ENCODE measurements around the gene CREG2.

Gene CREG2

GRCh38 chr2:101371636-101372035, 15.7 kb downstream of the CREG2 start:
- H3K9me3 Mint-ChIP-seq (ENCODE audit: low read depth): no peaks in the 10 kb centered on the region
- no peak overlapping the region for H3K4me3 Mint-ChIP-seq
- H3K27ac Mint-ChIP-seq: no peak overlapping the region
- H3K36me3 Mint-ChIP-seq: peaks cover 2% of the 10 kb centered on the region
- H3K27me3 Mint-ChIP-seq: no peaks in the 10 kb centered on the region
- H3K4me1 Mint-ChIP-seq (ENCODE audit: low read depth): peaks cover 3% of the 10 kb centered on the region

DNA sequence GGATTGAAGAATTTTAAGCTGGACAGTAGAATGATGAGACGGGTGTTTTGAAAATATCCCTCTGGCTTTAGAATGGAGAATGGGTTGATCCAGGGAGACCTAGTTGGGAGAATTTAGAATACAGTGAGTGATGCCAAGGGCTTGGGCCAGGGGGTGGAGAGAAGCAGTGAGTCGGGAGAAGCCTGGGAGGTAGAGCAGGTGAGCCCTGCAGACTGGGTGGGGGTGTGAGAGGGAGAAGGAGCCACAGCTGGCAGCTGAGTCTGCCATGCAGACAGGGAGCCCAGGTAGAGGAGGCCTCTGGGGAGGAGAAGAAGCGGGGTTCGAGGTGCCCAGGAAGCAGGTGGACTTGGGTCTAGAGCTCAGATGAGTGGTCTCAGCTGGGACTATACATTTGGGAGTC, 18.2 kb downstream of the CREG2 start:
- H3K27ac Mint-ChIP-seq: no peak overlapping the region
- H3K4me3 Mint-ChIP-seq: no peak overlapping the region

GRCh38 chr2:101368376-101368775, 18.9 kb downstream of the CREG2 start:
- peaks cover 2% of the 10 kb centered on the region for H3K36me3 Mint-ChIP-seq
- no peaks in the 10 kb centered on the region for H3K4me1 Mint-ChIP-seq (ENCODE audit: low read depth)
- H3K4me3 Mint-ChIP-seq: no peak overlapping the region
- no peaks in the 10 kb centered on the region for H3K27me3 Mint-ChIP-seq
- H3K27ac Mint-ChIP-seq: no peak overlapping the region
- H3K9me3 Mint-ChIP-seq (ENCODE audit: low read depth): no peaks in the 10 kb centered on the region

More for the DNA sequence above, 18.2 kb downstream of the CREG2 start:
- Mint-ChIP-seq H3K4me1 (ENCODE audit: low read depth) (no peaks in the 10 kb centered on the region), H3K9me3 (ENCODE audit: low read depth) (no peaks in the 10 kb centered on the region), H3K27me3 (no peaks in the 10 kb centered on the region), H3K36me3 (peaks cover 2% of the 10 kb centered on the region)

GRCh38 chr2:101367508-101367907, 19.8 kb downstream of the CREG2 start:
- Mint-ChIP-seq H3K27ac (no peak overlapping the region), H3K4me1 (ENCODE audit: low read depth) (peaks cover 1% of the 10 kb centered on the region), H3K4me3 (no peak overlapping the region), H3K27me3 (no peaks in the 10 kb centered on the region), H3K36me3 (no peaks in the 10 kb centered on the region), H3K9me3 (ENCODE audit: low read depth) (no peaks in the 10 kb centered on the region)

GRCh38 chr2:101364878-101365277, 22.4 kb downstream of the CREG2 start:
- no peaks in the 10 kb centered on the region for H3K9me3 Mint-ChIP-seq (ENCODE audit: low read depth)
- no peaks in the 10 kb centered on the region for H3K27me3 Mint-ChIP-seq
- no peaks in the 10 kb centered on the region for H3K36me3 Mint-ChIP-seq
- no peak overlapping the region for H3K4me3 Mint-ChIP-seq
- H3K4me1 Mint-ChIP-seq (ENCODE audit: low read depth): peaks cover 21% of the 10 kb centered on the region
- no peak overlapping the region for H3K27ac Mint-ChIP-seq

- no peak overlapping the region for H3K27ac Mint-ChIP-seq
- no peaks in the 10 kb centered on the region for H3K9me3 Mint-ChIP-seq (ENCODE audit: low read depth)
- no peaks in the 10 kb centered on the region for H3K27me3 Mint-ChIP-seq
- H3K4me1 Mint-ChIP-seq (ENCODE audit: low read depth): peaks cover 21% of the 10 kb centered on the region
- no peaks in the 10 kb centered on the region for H3K36me3 Mint-ChIP-seq
- H3K4me3 Mint-ChIP-seq: no peak overlapping the region
Observed at GRCh38 chr2:101362777-101363176, 24.5 kb downstream of the CREG2 start.

DNA sequence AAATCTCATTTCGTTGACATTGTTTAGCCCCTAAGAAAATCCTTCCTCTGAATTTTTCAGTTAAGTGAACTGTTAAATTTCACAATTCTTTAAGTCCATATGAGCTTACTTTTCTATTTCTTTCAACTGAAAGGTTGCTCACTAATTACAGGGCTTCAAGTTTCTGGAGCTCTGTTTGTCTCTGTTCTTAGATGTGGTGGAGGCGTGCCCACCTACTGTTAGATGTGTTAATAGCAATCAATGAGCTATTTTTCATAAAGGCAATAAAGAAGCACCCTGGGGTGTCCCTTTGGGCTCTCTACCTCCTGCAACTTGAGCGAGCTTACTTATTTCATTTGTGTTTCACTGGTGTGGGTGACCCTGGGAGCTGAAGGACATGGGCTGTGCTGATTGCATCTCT, 25.0 kb downstream of the CREG2 start:
- Mint-ChIP-seq H3K9me3 (ENCODE audit: low read depth) (no peaks in the 10 kb centered on the region), H3K4me3 (no peak overlapping the region)

DNA sequence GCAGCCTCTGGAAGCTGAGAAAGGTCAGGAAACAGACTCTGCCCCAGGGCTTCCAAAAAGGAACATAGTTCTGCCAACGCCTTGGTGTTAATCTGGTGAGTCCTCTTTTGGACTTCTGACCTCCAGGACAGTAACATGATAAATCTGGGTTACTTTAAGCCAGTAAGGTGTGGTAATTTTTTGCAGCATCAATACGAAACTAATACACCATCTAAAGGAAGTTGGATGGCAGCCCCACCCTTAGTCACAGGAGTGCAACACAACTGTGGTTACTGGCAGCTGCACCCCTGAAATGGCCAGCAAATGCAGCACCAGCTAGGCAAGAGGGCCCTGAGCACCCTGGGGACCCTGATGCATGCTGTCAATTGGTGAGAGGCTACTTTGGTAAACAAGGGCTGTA, 25.8 kb downstream of the CREG2 start:
- no peaks in the 10 kb centered on the region for H3K27me3 Mint-ChIP-seq
- H3K36me3 Mint-ChIP-seq: no peaks in the 10 kb centered on the region
- H3K27ac Mint-ChIP-seq: no peak overlapping the region
- no peaks in the 10 kb centered on the region for H3K9me3 Mint-ChIP-seq (ENCODE audit: low read depth)
- H3K4me1 Mint-ChIP-seq (ENCODE audit: low read depth): peaks cover 21% of the 10 kb centered on the region
- H3K4me3 Mint-ChIP-seq: no peak overlapping the region

More for the DNA sequence above, 25.0 kb downstream of the CREG2 start:
- no peaks in the 10 kb centered on the region for H3K27me3 Mint-ChIP-seq
- no peaks in the 10 kb centered on the region for H3K36me3 Mint-ChIP-seq
- no peak overlapping the region for H3K27ac Mint-ChIP-seq
- peaks cover 21% of the 10 kb centered on the region for H3K4me1 Mint-ChIP-seq (ENCODE audit: low read depth)

GRCh38 chr2:101361121-101361520, 26.2 kb downstream of the CREG2 start:
- Mint-ChIP-seq H3K9me3 (ENCODE audit: low read depth) (no peaks in the 10 kb centered on the region), H3K4me3 (no peak overlapping the region), H3K27me3 (no peaks in the 10 kb centered on the region), H3K27ac (no peak overlapping the region), H3K36me3 (no peaks in the 10 kb centered on the region), H3K4me1 (ENCODE audit: low read depth) (peaks cover 21% of the 10 kb centered on the region)

GRCh38 chr2:101360232-101360631, 27.1 kb downstream of the CREG2 start:
- H3K27me3 Mint-ChIP-seq: peaks cover 2% of the 10 kb centered on the region

GRCh38 chr2:101359410-101359954, 27.8 kb downstream of the CREG2 start:
- H3K27ac Mint-ChIP-seq: no peak overlapping the region
- no peaks in the 10 kb centered on the region for H3K36me3 Mint-ChIP-seq
- no peak overlapping the region for H3K4me3 Mint-ChIP-seq
- no peaks in the 10 kb centered on the region for H3K9me3 Mint-ChIP-seq (ENCODE audit: low read depth)
- H3K27me3 Mint-ChIP-seq: peaks cover 2% of the 10 kb centered on the region
- peaks cover 21% of the 10 kb centered on the region for H3K4me1 Mint-ChIP-seq (ENCODE audit: low read depth)

More at GRCh38 chr2:101360232-101360631, 27.1 kb downstream of the CREG2 start:
- H3K36me3 Mint-ChIP-seq: no peaks in the 10 kb centered on the region
- no peak overlapping the region for H3K27ac Mint-ChIP-seq
- no peak overlapping the region for H3K4me3 Mint-ChIP-seq
- H3K9me3 Mint-ChIP-seq (ENCODE audit: low read depth): no peaks in the 10 kb centered on the region
- peaks cover 21% of the 10 kb centered on the region for H3K4me1 Mint-ChIP-seq (ENCODE audit: low read depth)

- H3K36me3 Mint-ChIP-seq: no peaks in the 10 kb centered on the region
- no peak overlapping the region for H3K4me3 Mint-ChIP-seq
- H3K27me3 Mint-ChIP-seq: peaks cover 2% of the 10 kb centered on the region
- H3K27ac Mint-ChIP-seq: no peak overlapping the region
- peaks cover 18% of the 10 kb centered on the region for H3K4me1 Mint-ChIP-seq (ENCODE audit: low read depth)
- no peaks in the 10 kb centered on the region for H3K9me3 Mint-ChIP-seq (ENCODE audit: low read depth)
Observed at GRCh38 chr2:101357376-101357775, 29.9 kb downstream of the CREG2 start.

DNA sequence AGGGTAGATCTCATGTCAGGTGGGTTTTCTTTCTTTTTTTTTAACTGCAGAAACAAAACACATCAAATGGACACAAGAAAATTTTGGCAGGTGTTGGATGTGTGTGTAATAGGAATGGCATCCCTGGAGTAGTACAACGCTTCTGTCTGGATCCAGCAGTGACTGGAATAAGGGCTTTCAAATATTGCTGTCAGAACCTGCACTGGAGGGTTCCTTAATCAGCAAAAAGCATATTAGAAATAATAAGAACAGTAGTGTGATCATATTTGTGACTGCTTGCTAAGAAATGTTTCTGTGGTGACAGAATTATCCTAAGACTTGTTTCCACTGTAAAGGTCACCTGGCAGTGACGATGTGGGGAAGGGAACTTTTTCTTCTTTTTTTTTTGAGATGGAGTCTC, 30.8 kb downstream of the CREG2 start:
- Mint-ChIP-seq H3K4me3 (no peak overlapping the region), H3K27ac (no peak overlapping the region), H3K9me3 (ENCODE audit: low read depth) (no peaks in the 10 kb centered on the region), H3K27me3 (peaks cover 2% of the 10 kb centered on the region), H3K4me1 (ENCODE audit: low read depth) (peaks cover 10% of the 10 kb centered on the region), H3K36me3 (no peaks in the 10 kb centered on the region)

DNA sequence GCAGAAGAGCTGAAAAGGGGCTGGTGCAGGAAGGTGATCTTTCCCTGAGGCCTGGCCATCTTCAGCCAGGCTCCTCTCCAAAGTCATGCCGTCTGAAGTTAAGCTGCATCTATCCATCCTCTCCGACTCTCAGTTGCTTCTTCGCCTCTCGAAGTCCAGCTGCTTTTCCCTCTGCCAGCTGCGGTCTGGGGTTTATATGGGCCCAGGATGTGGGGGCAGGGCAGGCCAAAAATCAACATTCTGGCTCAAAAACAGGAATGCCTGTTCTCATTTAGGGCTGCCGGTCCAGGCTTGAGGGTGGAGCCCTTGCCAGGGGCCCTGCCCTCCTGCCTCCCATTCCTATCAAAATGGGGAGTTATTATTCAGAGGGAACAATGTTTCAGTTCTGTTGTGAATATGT, 31.2 kb downstream of the CREG2 start:
- no peaks in the 10 kb centered on the region for H3K36me3 Mint-ChIP-seq

DNA sequence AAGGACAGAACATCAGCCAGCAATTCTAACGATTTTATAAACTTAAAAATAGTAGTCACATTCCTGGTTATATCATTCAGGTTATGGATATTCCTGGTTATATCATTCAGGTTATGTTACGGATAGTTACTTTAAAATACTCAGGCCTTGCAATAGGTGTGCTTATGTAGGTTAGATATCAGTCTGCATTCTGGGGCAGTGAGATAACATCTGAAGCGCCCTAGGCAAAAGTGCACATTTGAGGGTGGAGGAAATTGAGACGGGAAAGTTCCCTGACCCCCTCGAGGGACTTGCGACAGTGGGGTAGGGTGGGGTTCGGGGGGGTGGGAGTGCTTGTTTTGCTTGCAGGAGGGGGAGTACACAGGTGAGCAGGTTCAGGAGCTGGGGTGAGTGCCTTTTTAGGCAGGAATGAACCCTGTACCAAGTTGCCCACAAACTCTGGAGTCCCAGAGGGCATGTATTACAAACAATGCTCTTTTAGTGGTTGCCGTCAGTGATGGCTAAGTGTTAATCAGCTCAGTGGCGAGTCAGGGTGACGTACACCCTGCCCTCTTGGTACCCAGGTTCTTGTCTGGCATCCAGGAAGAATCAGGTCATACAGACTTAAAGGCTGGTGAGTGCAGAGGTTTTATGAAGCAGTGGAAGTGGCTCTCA, 31.8 kb downstream of the CREG2 start:
- Mint-ChIP-seq H3K9me3 (ENCODE audit: low read depth) (no peaks in the 10 kb centered on the region), H3K36me3 (no peaks in the 10 kb centered on the region), H3K27me3 (peaks cover 2% of the 10 kb centered on the region), H3K27ac (no peak overlapping the region), H3K4me1 (ENCODE audit: low read depth) (peaks cover 3% of the 10 kb centered on the region), H3K4me3 (no peak overlapping the region)

More for the DNA sequence above, 31.2 kb downstream of the CREG2 start:
- no peaks in the 10 kb centered on the region for H3K9me3 Mint-ChIP-seq (ENCODE audit: low read depth)
- peaks cover 2% of the 10 kb centered on the region for H3K27me3 Mint-ChIP-seq
- no peak overlapping the region for H3K4me3 Mint-ChIP-seq
- H3K4me1 Mint-ChIP-seq (ENCODE audit: low read depth): peaks cover 5% of the 10 kb centered on the region
- H3K27ac Mint-ChIP-seq: no peak overlapping the region

Measured in activated naive CD8-positive, alpha-beta T cell (primary cell).